Renal cortex interstitium (tissue), 11 donors: ENCODE data around the gene SMC1B. TPM values are rescaled to one million over a fixed set of nuclear protein-coding genes. Genes with fewer than 3 reads are reported as not detected.
A peak's percentile ranks its signal among the peaks of the same experiment; 100 is the strongest.
"Not testable (repeated sequence)": the region's sequence is repeated elsewhere in the genome, so short reads cannot be mapped to it uniquely, and the experiment has no call there.

ENCODE experiments used
- DNase-seq, 11 donors: peaks; one replicate each; pipeline ENCODE4 v3.0.0-alpha.2; 2013; ENCODE audit warnings: low read depth in 9 of 11, low spot score in 4 of 11; ENCODE audit errors: extremely low read depth in 1 of 11
- polyA plus RNA-seq, 3 donors: library from polyadenylated mRNA; unstranded; fragments of 120-200 nt; gene quantifications; one replicate each; pipeline ENCODE4 v1.2.1, GENCODE V29; 2013; ENCODE audit not compliant: insufficient read length in 3 of 3

SMC1B gene
- polyA plus RNA-seq, 3 donors: 0.13 to 0.32 (median 0.20) TPM

DNA sequence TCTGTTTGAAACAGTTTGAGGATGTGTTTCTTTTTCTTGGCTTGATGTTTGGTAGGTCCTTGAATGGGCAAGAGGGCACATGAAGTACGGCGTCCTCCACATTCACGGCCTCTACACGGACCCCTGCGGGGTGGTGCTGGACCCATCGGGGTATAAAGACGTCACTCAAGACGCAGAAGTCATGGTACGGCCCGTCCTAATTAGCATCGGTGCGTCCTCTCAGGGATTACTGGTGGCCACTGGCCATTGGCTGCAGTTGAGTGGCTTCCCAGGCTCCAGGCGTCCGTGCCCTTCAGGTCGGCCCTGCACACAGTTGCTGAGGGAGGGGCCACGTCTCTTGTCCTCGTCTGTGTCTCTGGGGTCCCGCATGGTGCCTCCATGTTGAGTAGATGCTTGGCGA lies 82.9 kb downstream of the SMC1B start:
- no peak for DNase-seq

DNA sequence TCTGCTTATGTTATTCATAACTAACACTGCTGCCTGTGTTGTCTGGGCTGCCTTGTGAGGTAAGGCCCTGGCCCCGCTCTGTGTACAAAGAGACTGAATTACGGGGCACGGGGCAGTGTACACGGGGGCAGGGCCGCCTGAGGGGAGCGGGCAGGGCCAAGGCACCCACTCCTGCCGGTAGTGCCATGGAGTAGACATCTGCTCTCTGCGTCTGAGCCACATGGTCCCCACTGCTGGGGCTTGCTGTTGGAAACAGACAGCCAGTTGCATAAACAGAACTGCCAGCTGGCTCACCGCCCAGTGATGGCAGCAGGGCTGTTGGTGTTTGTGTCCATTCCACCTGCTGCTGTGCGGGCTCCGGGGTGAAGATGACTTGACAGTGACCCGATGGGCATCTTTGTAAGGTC lies 83.9 kb downstream of the SMC1B start:
- no peak for DNase-seq

DNA sequence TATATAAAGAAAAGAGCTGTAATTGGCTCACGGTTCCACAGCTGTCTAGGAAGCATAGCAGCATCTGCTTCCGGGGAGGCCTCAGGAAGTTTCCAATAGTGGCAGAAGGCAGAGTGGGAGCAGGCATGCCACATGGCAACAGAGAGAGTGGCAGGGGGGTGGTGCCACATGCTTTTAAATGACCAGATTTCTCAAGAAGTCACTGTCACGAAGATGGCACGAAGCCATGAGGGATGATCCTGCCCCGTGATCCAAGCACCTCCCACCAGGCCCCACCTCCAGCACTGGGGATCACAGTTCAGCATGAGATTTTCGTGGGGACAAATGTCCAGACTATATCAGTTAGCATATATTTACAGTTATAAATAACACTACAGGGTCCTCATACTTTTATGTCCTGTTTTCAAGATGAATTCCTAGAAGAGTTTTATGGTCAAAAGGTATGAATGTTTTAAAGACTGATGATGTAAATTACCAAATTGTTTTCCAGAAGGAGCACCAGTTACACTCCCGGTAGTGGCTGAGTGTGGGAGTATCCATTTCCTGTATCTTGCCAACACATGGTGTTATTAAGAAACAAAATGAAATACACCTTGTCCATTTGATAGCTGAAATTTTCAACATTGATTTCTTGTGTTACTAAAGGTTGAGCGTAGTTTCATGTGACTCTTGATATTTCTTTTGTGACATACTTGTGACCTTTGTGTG lies 84.4 kb downstream of the SMC1B start:
- DNase-seq: no peak

- DNase-seq: not testable (repeated sequence)
These were observed 85.1 kb downstream of the SMC1B start for GRCh38 chr22:45328261-45328660.

DNA sequence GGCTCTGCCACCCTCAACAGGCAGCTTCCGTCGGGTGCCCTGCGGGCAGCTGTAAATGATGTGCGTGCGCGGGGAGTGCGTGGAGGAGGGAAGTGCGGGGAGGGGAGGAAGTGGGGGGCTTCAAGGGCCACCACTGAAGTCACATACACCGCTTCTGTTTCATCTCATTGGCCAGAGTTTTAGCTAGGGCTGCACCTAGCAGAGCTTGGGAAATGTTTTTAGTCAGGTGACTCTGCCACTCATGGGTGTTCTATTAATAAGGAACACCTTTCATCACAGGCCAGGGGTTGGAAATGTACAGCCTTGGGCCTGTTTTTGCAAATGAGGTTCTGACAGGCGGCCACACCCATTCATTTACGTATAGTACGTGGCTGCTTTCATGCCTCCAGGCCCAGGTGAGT lies 89.1 kb downstream of the SMC1B start:
- no peak for DNase-seq

DNA sequence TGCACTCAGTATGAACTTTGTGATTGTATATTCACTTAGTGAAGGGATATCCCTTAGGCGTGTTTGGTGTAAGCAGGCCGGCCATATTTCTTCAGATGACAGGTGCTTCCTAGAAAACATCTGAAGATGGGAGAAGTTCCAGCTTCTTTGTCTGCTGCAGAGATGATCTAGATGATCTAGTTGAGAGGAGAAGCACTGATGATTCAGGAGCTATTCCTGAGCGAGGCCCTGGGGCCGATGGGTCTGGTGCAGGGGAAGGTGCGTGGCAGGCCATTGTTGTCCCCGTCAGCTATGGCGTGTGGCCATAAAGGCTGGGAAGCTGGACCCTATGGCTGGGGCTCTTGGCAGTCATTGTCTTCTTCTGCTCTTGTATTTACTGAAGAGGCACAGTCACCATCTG lies 89.7 kb downstream of the SMC1B start:
- DNase-seq: no peak

- DNase-seq: no peak
These were observed 90.4 kb downstream of the SMC1B start for GRCh38 chr22:45322873-45323525.

- no peak for DNase-seq
These were observed 91.6 kb downstream of the SMC1B start for GRCh38 chr22:45321827-45322226.

DNA sequence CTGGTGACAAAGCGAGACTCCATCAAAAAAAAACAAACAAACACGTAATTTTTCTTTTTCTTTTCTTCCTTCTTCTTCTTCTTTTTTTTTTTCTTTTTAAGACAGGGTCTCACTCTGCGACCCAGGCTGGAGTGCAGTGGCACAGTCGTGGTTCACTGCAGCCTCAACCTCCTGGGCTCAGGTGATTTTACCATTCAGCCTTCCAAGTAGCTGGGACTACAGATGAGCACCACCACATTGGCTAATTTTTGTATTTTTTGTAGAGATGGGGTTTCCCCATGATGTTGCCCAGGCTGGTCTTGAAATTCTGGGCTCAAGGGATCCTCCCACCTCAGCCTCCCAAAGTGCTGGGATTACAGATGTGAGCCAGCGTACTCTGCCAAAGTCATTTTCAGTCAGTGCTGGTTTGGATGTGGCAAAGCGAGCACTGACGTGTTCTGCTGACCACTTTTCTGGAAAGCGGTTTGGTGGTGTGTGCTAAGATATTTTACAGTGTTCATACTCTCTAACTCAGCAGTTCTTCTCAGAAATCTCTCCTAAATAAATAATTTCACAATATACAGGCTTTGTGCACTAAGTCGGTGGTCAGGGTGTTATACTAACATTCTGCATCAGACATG lies 92.9 kb downstream of the SMC1B start:
- DNase-seq: no peak

GRCh38 chr22:45319324-45319685 lies 94.1 kb downstream of the SMC1B start:
- no peak for DNase-seq

DNA sequence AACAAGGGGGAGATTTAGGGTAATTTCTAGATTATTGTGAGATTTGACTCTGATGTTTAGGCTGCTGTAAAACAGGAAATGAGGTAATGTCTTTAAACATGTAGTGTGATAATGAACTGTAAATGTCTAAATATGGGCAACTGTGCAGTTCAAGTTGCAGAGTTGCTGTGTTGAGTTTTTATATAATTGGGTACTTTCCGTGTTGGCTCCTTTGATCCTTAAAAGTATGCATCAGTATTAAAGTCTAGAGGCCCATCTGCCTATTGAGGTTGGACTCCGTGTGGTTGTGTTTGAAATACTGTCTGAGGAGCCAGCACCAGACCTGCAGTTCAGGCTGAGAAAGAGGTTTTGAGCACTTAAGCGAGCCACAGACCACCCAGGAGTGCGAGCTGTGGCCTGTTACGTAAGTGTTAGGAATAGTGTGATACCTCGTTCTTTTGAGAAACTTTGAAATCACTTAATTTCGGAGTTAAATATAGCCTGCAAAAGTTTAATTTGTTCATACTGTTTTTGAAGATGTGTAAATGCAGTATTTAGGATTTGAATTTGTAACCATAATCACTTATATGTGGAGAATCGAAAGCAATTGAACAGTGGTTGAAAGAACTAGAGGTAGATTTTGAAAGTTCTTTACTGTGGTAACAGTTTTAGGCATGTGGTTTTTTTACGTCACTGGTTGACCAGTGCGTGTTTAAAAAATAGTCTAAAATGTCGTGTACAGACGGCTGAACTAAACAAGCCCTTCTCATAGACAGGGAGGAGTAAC lies 94.7 kb downstream of the SMC1B start:
- DNase-seq: no peak

DNA sequence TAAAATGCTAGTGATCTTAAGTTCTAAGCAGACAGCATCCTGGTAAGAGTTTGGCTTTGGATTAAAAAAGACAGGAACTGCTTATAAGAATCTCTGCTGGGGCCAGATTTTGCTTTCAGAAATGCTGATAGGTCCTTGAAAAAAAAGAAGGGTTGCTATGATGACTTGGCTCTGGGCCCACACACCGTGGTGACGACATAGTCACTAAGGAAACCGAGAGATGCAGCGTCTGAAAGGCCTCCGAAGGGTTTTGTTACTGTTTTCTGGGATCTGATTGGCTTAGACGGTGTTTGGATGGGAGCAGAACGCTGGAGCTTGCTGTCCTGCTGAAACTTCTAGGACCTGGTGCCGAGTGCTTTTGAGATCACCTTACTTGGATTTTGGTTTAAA lies 95.2 kb downstream of the SMC1B start:
- peak; percentile 42 to 75 (median 65) for DNase-seq

DNA sequence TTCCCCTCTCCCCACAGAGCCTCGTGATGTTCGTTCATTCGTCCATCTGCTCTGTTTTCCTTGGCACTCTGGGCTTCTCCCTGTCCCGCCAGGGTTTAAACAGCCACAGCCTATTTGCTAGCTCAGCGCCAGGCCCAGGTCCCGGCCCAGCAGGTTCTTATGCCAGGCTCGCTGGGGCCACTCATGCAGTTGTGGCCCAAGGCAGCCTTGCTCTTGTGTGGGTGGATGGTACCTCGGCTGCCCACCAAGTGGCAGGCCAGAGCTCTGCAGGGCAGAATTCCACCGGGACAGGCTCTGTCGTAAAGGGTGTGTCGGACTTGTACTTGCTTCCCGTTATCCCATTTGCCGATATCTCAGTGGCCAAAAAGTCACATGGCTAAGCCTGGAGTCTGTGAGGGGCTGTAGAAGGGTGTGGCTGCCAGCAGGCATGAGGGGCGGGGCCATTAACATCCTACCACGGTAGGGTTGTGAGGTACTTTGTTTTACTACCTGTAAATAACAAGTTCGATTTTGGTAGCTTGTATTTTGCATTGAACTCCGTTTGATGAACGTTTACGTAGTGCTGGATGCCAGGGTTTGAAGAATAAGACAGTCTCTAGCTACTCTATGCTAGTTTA lies 95.7 kb downstream of the SMC1B start:
- no peak for DNase-seq

GRCh38 chr22:45316796-45317526 lies 96.4 kb downstream of the SMC1B start:
- no peak for DNase-seq

DNA sequence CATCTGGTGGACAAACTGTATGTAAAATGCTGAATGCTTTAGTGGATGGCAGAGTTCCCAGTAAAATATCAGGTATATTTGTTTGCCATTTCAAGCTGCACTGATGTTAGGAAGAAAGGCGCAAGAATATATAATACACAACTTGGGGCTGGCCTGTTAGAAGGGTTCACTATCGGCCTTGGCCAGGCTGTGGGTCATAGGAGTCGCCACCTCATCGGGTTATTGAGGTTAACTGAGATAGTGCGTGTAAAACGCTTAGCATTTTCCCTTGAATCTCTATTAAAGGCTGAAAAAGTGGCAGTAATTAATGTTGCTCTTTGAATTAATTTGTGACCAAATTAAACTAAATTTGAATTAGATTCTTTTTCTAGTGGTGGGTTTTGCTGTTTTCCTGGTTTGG lies 98.6 kb downstream of the SMC1B start:
- no peak for DNase-seq

- DNase-seq: no peak
These were observed 99.2 kb downstream of the SMC1B start for GRCh38 chr22:45314054-45314721.

- DNase-seq: no peak
These were observed 100.5 kb downstream of the SMC1B start for GRCh38 chr22:45312856-45313255.

DNA sequence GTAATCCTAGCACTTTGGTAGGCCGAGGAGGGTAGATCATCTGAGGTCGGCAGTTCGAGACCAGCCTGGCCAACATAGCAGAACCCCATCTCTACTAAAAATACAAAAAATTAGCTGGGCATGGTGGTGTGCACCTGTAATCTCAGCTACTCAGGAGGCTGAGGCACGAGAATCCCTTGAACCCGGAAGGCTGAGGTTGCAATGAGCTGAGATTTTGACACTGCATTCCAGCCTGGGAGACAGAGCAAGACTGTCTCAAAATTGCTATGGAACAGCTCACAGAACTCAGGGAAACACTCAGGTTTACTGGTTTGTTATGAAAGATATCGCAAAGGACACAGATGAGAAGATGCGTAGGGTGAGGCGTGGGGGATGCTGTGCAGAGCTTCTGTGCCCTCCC lies 101.0 kb downstream of the SMC1B start:
- no peak for DNase-seq
